Caco-2 (cell line): ENCODE data around the gene TGFBR2. TPM values are rescaled to one million over a fixed set of nuclear protein-coding genes. Genes with fewer than 3 reads are reported as not detected.

Experiments
- BruUV-seq: library from RNA; stranded (reverse); fragments of 400-500 nt; replicated peaks from 2 replicates; lab custom pipeline; 2021; lab: Mats Ljungman, UMichigan
- CTCF ChIA-PET: fragments of 300-600 bp; sonication (Branson Sonifier 250); formaldehyde crosslinking; loops from one replicate; lab custom pipeline; 2022; ENCODE audit warnings: antibody characterized with exemption; lab: Charles Lee
- POLR2A ChIA-PET: fragments of 300-600 bp; sonication (Branson Sonifier 250); formaldehyde crosslinking; loops from one replicate; lab custom pipeline; 2022; ENCODE audit warnings: antibody characterized with exemption; lab: Charles Lee
- DNase-seq, 2 experiments: peaks; one replicate each; pipeline versions ENCODE4 v3.0.0 to v3.0.0-alpha.2; 2020 to 2022
- H3K27me3 ChIP-seq: replicated peaks from 2 replicates; pipeline ENCODE4 v1.6.0; 2011; ENCODE audit warnings: low read length; ENCODE audit not compliant: control insufficient read depth, insufficient read depth
- H3K36me3 ChIP-seq: 2 replicates; pipeline ENCODE4 v1.5.1; 2011; ENCODE audit warnings: low read length; ENCODE audit not compliant: control insufficient read depth, insufficient read depth
- H3K4me1 ChIP-seq: fragments of 250-450 bp; sonication (Bioruptor Pico); 2 replicates; pipeline ENCODE4 v1.5.1; 2020; ENCODE audit warnings: mild to moderate bottlenecking
- H3K4me3 ChIP-seq: 2 replicates; pipeline ENCODE4 v1.5.1; 2011; ENCODE audit warnings: low read depth, mild to moderate bottlenecking, control low read depth, low read length
- H3K9me3 ChIP-seq: fragments of 250-450 bp; sonication (Bioruptor Pico); 2 replicates; pipeline ENCODE4 v1.5.1; 2020; ENCODE audit warnings: mild to moderate bottlenecking, moderate library complexity
- H3K27ac Mint-ChIP-seq: one replicate; pipeline ENCODE4 v1.8.0; 2022; ENCODE audit warnings: mixed read lengths; ENCODE audit not compliant: unreplicated experiment
- H3K27me3 Mint-ChIP-seq: one replicate; pipeline ENCODE4 v1.8.0; 2022; ENCODE audit warnings: mixed read lengths; ENCODE audit not compliant: insufficient read depth, unreplicated experiment
- H3K36me3 Mint-ChIP-seq: one replicate; pipeline ENCODE4 v1.8.0; 2022; ENCODE audit warnings: mild to moderate bottlenecking, mixed read lengths; ENCODE audit not compliant: insufficient read depth, unreplicated experiment
- H3K4me1 Mint-ChIP-seq: one replicate; pipeline ENCODE4 v1.8.0; 2022; ENCODE audit warnings: low read depth, mixed read lengths; ENCODE audit not compliant: unreplicated experiment
- H3K4me3 Mint-ChIP-seq: one replicate; pipeline ENCODE4 v1.8.0; 2022; ENCODE audit warnings: mild to moderate bottlenecking, moderate library complexity, mixed read lengths; ENCODE audit not compliant: unreplicated experiment
- H3K9me3 Mint-ChIP-seq: one replicate; pipeline ENCODE4 v1.8.0; 2022; ENCODE audit warnings: mixed read lengths; ENCODE audit not compliant: unreplicated experiment
- CTCF ChIP-seq, 2 experiments: fragments of 200-600 bp in 1 of 2; IDR thresholded peaks; 1 replicate in 1 of 2; 2 replicates in 1 of 2; pipeline versions ENCODE4 v1.5.1 to v1.8.0; 2011 to 2022; ENCODE audit warnings: antibody characterized with exemption in 1 of 2, control low read depth in 1 of 2, inconsistent platforms in 1 of 2, low read depth in 1 of 2, low read length in 1 of 2, mild to moderate bottlenecking in 1 of 2, moderate library complexity in 1 of 2; ENCODE audit not compliant: insufficient read depth in 1 of 2, severe bottlenecking in 1 of 2, unreplicated experiment in 1 of 2
- intact Hi-C: fragments of 100-400 bp; cut with micrococcal nuclease; formaldehyde crosslinking; loops from one replicate; pipeline ENCODE4 v1.10.0; 2022; ENCODE audit not compliant: unreplicated experiment
- total RNA-seq: library from RNA; stranded (reverse); gene quantifications from 2 replicates; pipeline ENCODE4 v1.2.3, GENCODE V29; 2022

Gene TGFBR2
- total RNA-seq, 1 experiment from 2014 or later, result 40.5 TPM

DNA sequence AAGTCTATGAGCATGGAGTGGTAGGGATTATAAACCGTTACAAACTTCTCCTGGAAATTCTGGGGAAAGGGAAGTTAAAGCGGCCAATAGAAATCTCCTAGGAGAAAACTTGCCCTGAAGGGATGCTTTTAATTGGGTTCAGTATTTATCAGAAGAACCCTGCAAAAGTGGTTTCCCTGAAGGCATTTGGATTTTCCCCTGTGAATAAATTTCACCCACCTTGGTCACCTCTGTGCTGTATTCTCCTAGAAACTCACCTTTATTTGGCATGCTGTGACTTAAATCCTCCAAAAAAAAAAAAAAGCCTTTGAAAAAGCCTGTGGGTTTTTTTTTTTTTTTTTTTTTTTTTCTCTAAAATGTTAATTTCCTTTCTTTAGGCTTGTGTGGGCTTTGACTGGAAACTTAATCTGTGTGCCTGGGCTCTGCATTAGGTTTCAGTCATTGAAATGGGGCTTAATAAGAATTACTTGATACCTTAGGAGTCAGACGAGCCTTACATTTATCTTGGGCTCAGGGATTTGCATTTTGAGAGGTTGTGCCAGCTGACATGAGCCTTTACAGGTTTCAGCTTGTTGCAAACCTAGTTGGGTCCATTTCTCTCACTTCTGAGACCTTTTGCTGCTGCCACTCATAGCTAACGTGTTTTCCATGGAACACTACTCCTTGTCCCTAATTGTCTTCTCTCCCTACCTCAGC lies 22.0 kb downstream of the TGFBR2 start:
- H3K36me3 ChIP-seq, result no peaks in the 10 kb centered on the region; the same call in none of the 2 replicates
- H3K27ac Mint-ChIP-seq, result peak overlapping the region; percentile 79

GRCh38 chr3:30628901-30629590 lies 22.6 kb downstream of the TGFBR2 start:
- H3K27me3 Mint-ChIP-seq, result no peaks in the 10 kb centered on the region
- DNase-seq, result peak in 1 of 2 experiments; percentile 27
- no peaks in the 10 kb centered on the region for H3K9me3 Mint-ChIP-seq
- peaks cover 54% of the 10 kb centered on the region for H3K4me1 Mint-ChIP-seq
- H3K36me3 ChIP-seq, result no peaks in the 10 kb centered on the region; the same call in 1 of the 2 replicates
- intact Hi-C loops, result loop anchor here (5.0 to 10.0 kb wide), 3 partner anchors 184 to 584 kb away; no protein-coding TSS in a partner anchor
- ChIA-PET POLR2A (interaction anchor here (1.2 kb wide), 1 partner anchor 23 kb away, joined by 3 read pairs; the partner anchor contains the start of gene TGFBR2), CTCF (interaction anchor here (0.6 to 1.7 kb wide), 2 partner anchors 20 to 587 kb away, joined by 3 to 4 read pairs; no protein-coding TSS in a partner anchor)
- TF ChIP-seq CTCF (IDR thresholded peaks at IDR 0.05; ENCODE audit: insufficient read depth in 1 of 2, low read depth in 1 of 2, low read length in 1 of 2, severe bottlenecking in 1 of 2, unreplicated experiment in 1 of 2), result peak in 1 of 2 experiments; percentile 11
- peak overlapping the region; percentile 16 for H3K4me3 Mint-ChIP-seq
- H3K27me3 ChIP-seq, result no peaks in the 10 kb centered on the region
- no peak overlapping the region for H3K4me3 ChIP-seq
- no peaks in the 10 kb centered on the region for H3K9me3 ChIP-seq
- peaks cover 80% of the 10 kb centered on the region for H3K36me3 Mint-ChIP-seq
- BruUV-seq, result no TSS peak
- peak overlapping the region; percentile 79 for H3K27ac Mint-ChIP-seq
- H3K4me1 ChIP-seq, result peaks cover 75% of the 10 kb centered on the region

More for the DNA sequence above, 22.0 kb downstream of the TGFBR2 start:
- Histone ChIP-seq H3K4me1 (peaks cover 82% of the 10 kb centered on the region), H3K9me3 (no peaks in the 10 kb centered on the region), H3K27me3 (no peaks in the 10 kb centered on the region), H3K4me3 (no peak overlapping the region)
- BruUV-seq, result no TSS peak
- no peak for DNase-seq
- H3K4me3 Mint-ChIP-seq, result peak overlapping the region; percentile 16
- ChIA-PET CTCF (interaction anchor here (0.6 to 1.7 kb wide), 2 partner anchors 19 to 586 kb away, joined by 3 to 4 read pairs; no protein-coding TSS in a partner anchor), POLR2A (interaction anchor here (1.2 kb wide), 1 partner anchor 22 kb away, joined by 3 read pairs; the partner anchor contains the start of gene TGFBR2)
- no peak for TF ChIP-seq CTCF (IDR thresholded peaks at IDR 0.05; ENCODE audit: insufficient read depth in 1 of 2, low read depth in 1 of 2, low read length in 1 of 2, severe bottlenecking in 1 of 2, unreplicated experiment in 1 of 2)
- no peaks in the 10 kb centered on the region for H3K9me3 Mint-ChIP-seq
- peaks cover 52% of the 10 kb centered on the region for H3K4me1 Mint-ChIP-seq
- H3K36me3 Mint-ChIP-seq, result peaks cover 83% of the 10 kb centered on the region
- intact Hi-C loops, result loop anchor here (5.0 to 10.0 kb wide), 3 partner anchors 184 to 584 kb away; no protein-coding TSS in a partner anchor
- no peaks in the 10 kb centered on the region for H3K27me3 Mint-ChIP-seq

DNA sequence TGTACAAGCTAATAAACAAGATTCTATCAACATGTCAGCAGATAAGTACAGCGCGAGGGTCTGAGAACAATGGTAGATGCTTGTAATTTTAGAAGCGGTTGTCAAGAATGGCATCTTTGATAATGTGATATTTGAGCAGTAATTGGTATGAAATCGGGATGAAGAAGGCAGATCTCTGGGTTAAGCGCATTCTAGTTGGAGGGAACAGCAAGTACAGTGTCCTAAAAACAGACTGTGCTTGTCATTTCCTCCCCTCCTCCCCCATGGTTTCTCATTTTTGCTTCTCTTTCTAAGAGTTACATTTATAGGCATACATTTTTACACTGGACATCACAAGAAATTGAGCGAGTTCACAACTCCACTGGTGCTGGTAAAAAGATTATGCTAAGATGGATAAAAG lies 23.3 kb downstream of the TGFBR2 start:
- Mint-ChIP-seq H3K27me3 (no peaks in the 10 kb centered on the region), H3K4me3 (no peak overlapping the region), H3K36me3 (peaks cover 80% of the 10 kb centered on the region), H3K4me1 (peaks cover 54% of the 10 kb centered on the region), H3K27ac (peak overlapping the region; percentile 79), H3K9me3 (no peaks in the 10 kb centered on the region)
- Histone ChIP-seq H3K36me3 (no peaks in the 10 kb centered on the region; the same call in 1 of the 2 replicates), H3K27me3 (no peaks in the 10 kb centered on the region), H3K4me3 (no peak overlapping the region), H3K4me1 (peaks cover 68% of the 10 kb centered on the region), H3K9me3 (no peaks in the 10 kb centered on the region)
- intact Hi-C loops, result loop anchor here (5.0 to 10.0 kb wide), 3 partner anchors 185 to 585 kb away; no protein-coding TSS in a partner anchor
- POLR2A ChIA-PET, result interaction anchor here (1.2 kb wide), 1 partner anchor 24 kb away, joined by 3 read pairs; the partner anchor contains the start of gene TGFBR2
- TF ChIP-seq CTCF (IDR thresholded peaks at IDR 0.05; ENCODE audit: insufficient read depth in 1 of 2, low read depth in 1 of 2, low read length in 1 of 2, severe bottlenecking in 1 of 2, unreplicated experiment in 1 of 2), result no peak
- no TSS peak for BruUV-seq
- no peak for DNase-seq
- CTCF ChIA-PET, result interaction anchor here (1.7 kb wide), 1 partner anchor 21 kb away, joined by 4 read pairs; no protein-coding TSS in a partner anchor
